DND-41 (cell line): ENCODE measurements around the gene ATG9A.

Experiments
- CTCF ChIP-seq: IDR thresholded peaks from 2 replicates; pipeline ENCODE4 v1.5.1; 2012; ENCODE audit warnings: borderline replicate concordance, low read length, moderate library complexity, mild to moderate bottlenecking; ENCODE audit not compliant: poor library complexity, severe bottlenecking; ENCODE audit errors: extremely low read depth
- EZH2 ChIP-seq: IDR thresholded peaks from 3 replicates; pipeline ENCODE4 v1.6.1; 2012; ENCODE audit warnings: borderline replicate concordance, low read depth, mild to moderate bottlenecking, moderate library complexity, low read length, inconsistent platforms; ENCODE audit not compliant: severe bottlenecking

- TF ChIP-seq CTCF (no peak), EZH2 (no peak)
Observed at GRCh38 chr2:219268294-219268693, 38.9 kb upstream of the ATG9A start.
